Measurements from ENCODE around the gene SPP2. TPM values are rescaled to one million over a fixed set of nuclear protein-coding genes. Genes with fewer than 3 reads are reported as not detected.

The SPP2 gene
- total RNA-seq, 1 donor from 2014 or later: not detected

- DNase-seq (ENCODE audit: low spot score in 2 of 2, unreplicated experiment in 2 of 2): no peak
- Mint-ChIP-seq H3K4me3 (no peak overlapping the region), H3K4me1 (no peaks in the 10 kb centered on the region), H3K27me3 (ENCODE audit: low read depth) (peaks cover 52% of the 10 kb centered on the region), H3K36me3 (peaks cover 3% of the 10 kb centered on the region), H3K27ac (no peak overlapping the region), H3K9me3 (peaks cover 37% of the 10 kb centered on the region)
- TF ChIP-seq CTCF (IDR thresholded peaks at IDR 0.05; ENCODE audit: unreplicated experiment): no peak
Measured at GRCh38 chr2:234038076-234038802, 12.3 kb upstream of the SPP2 start.

- Mint-ChIP-seq H3K4me1 (no peaks in the 10 kb centered on the region), H3K27ac (no peak overlapping the region), H3K36me3 (no peaks in the 10 kb centered on the region), H3K27me3 (ENCODE audit: low read depth) (peaks cover 73% of the 10 kb centered on the region), H3K9me3 (no peaks in the 10 kb centered on the region), H3K4me3 (no peak overlapping the region)
- no peak for DNase-seq (ENCODE audit: low spot score in 2 of 2, unreplicated experiment in 2 of 2)
- TF ChIP-seq CTCF (IDR thresholded peaks at IDR 0.05; ENCODE audit: unreplicated experiment): no peak
Measured at GRCh38 chr2:234044157-234044556, 6.3 kb upstream of the SPP2 start.

- no peaks in the 10 kb centered on the region for H3K36me3 Mint-ChIP-seq
Measured at GRCh38 chr2:234046521-234046920, 4.0 kb upstream of the SPP2 start.

GRCh38 chr2:234047361-234047760 is 3.1 kb upstream of the SPP2 start:
- TF ChIP-seq CTCF (IDR thresholded peaks at IDR 0.05; ENCODE audit: unreplicated experiment): no peak
- Mint-ChIP-seq H3K27ac (no peak overlapping the region), H3K4me3 (no peak overlapping the region), H3K27me3 (ENCODE audit: low read depth) (peaks cover 71% of the 10 kb centered on the region), H3K9me3 (no peaks in the 10 kb centered on the region), H3K4me1 (no peaks in the 10 kb centered on the region), H3K36me3 (no peaks in the 10 kb centered on the region)
- DNase-seq (ENCODE audit: low spot score in 2 of 2, unreplicated experiment in 2 of 2): no peak

More at GRCh38 chr2:234046521-234046920, 4.0 kb upstream of the SPP2 start:
- Mint-ChIP-seq H3K27ac (no peak overlapping the region), H3K9me3 (no peaks in the 10 kb centered on the region), H3K27me3 (ENCODE audit: low read depth) (peaks cover 70% of the 10 kb centered on the region), H3K4me3 (no peak overlapping the region), H3K4me1 (no peaks in the 10 kb centered on the region)
- no peak for TF ChIP-seq CTCF (IDR thresholded peaks at IDR 0.05; ENCODE audit: unreplicated experiment)
- DNase-seq (ENCODE audit: low spot score in 2 of 2, unreplicated experiment in 2 of 2): no peak

GRCh38 chr2:234048049-234048448 is 2.5 kb upstream of the SPP2 start:
- no peak for DNase-seq (ENCODE audit: low spot score in 2 of 2, unreplicated experiment in 2 of 2)
- Mint-ChIP-seq H3K4me3 (no peak overlapping the region), H3K27me3 (ENCODE audit: low read depth) (peaks cover 72% of the 10 kb centered on the region), H3K36me3 (no peaks in the 10 kb centered on the region), H3K27ac (no peak overlapping the region), H3K9me3 (no peaks in the 10 kb centered on the region), H3K4me1 (no peaks in the 10 kb centered on the region)
- no peak for TF ChIP-seq CTCF (IDR thresholded peaks at IDR 0.05; ENCODE audit: unreplicated experiment)
